Colon (tissue), 2 donors: ENCODE measurements around the gene LSM5.

Experiments used
- FAIRE-seq: peaks from 2 replicates; lab custom pipeline; 2012; peaks lifted over from hg19 to GRCh38; lab: Jason Lieb, UNC
- donor health status: control.
- donor health status: control.

Gene LSM5

GRCh38 chr7:32459788-32460187 lies 30.4 kb downstream of the LSM5 start:
- FAIRE-seq, result no peak

DNA sequence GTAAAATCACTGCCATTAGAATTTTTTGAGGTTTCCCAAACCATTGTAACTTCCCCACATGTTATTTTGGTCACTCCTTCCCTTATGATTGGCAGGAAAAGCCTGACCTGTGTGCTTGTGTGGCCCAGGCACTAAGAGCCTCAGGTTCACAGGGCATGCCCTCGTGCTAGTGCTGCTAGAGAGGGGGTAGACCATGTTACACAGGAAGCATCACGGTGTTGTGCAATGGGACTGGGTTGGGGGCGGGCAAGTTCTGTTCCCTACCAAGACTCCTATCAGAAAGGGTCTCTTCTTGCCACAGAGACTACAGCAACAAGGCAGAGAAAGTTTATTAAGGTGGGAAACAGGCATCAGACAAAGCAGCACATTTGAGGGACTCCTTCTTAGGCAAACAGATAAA lies 32.2 kb downstream of the LSM5 start:
- no peak for FAIRE-seq

- FAIRE-seq, result no peak
Measured at GRCh38 chr7:32453341-32454011, 36.7 kb downstream of the LSM5 start.

DNA sequence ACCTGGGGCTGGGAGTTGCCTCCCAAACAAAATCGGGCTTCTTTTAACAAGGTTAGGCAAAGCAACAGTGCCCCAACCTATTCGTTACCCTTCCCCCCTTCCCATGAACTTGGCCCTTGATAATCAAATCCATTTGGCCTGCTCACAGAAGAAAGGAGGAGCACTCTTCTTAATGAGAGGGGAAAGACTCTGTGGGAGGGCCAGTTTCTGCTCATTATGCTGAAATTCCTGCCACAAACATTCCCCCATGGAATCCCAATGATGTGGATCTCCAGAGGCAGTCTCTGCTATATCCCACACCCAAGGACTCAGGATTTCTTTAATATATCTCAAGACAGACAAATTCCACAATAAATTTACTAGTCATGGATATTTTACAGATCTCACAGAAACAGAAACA lies 43.0 kb downstream of the LSM5 start:
- no peak for FAIRE-seq

GRCh38 chr7:32436146-32436928 lies 53.8 kb downstream of the LSM5 start:
- FAIRE-seq, result no peak
